HepG2 (cell line): Measurements from ENCODE around the gene OTULINL.

Source experiments
- ADNP ChIP-seq: sonication (generic); formaldehyde crosslinking; IDR thresholded peaks from 2 replicates; pipeline ENCODE4 v1.4.0; 2020; ENCODE audit warnings: missing genetic modification reagents
- BHLHE40 ChIP-seq: IDR thresholded peaks from 2 replicates; pipeline ENCODE4 v1.6.1; 2011; ENCODE audit warnings: low read length, improper control_type of control experiment
- JUND ChIP-seq: sonication (generic); formaldehyde crosslinking; IDR thresholded peaks from 2 replicates; pipeline ENCODE4 v1.8.0; 2022; ENCODE audit warnings: mild to moderate bottlenecking, missing genetic modification reagents
- KLF16 ChIP-seq, 2 experiments: sonication (generic) in 1 of 2; formaldehyde crosslinking in 1 of 2; IDR thresholded peaks; 2 replicates each; pipeline versions ENCODE4 v1.6.1 to v1.8.0; 2016 to 2023; ENCODE audit warnings: missing genetic modification reagents in 2 of 2, missing compliant biosample characterization in 1 of 2
- SATB2 ChIP-seq: sonication (generic); formaldehyde crosslinking; IDR thresholded peaks from 2 replicates; pipeline ENCODE4 v1.5.0; 2020; ENCODE audit warnings: missing genetic modification reagents
- SRF ChIP-seq: IDR thresholded peaks from 2 replicates; pipeline ENCODE4 v1.6.1; 2011; ENCODE audit warnings: mild to moderate bottlenecking, low read depth, low read length, moderate library complexity
- TAF1 ChIP-seq: sonication (generic); formaldehyde crosslinking; IDR thresholded peaks from 2 replicates; pipeline ENCODE4 v1.4.0; 2020; ENCODE audit warnings: missing genetic modification reagents
- TBL1XR1 ChIP-seq: fragments of 150-350 bp; IDR thresholded peaks from 2 replicates; pipeline ENCODE4 v1.6.1; 2014; ENCODE audit warnings: borderline replicate concordance, low read length; ENCODE audit not compliant: partially characterized antibody
- TOE1 ChIP-seq: sonication (generic); formaldehyde crosslinking; IDR thresholded peaks from 2 replicates; pipeline ENCODE4 v1.4.0; 2020; ENCODE audit warnings: mild to moderate bottlenecking, missing genetic modification reagents
- YY1 ChIP-seq: IDR thresholded peaks from 2 replicates; pipeline ENCODE4 v1.6.1; 2011; ENCODE audit warnings: low read length, low read depth, moderate library complexity, mild to moderate bottlenecking; ENCODE audit not compliant: insufficient read depth, insufficient replicate concordance
- TF ChIP-seq, protein P1 (sequence below): sonication (generic); formaldehyde crosslinking; IDR thresholded peaks from 2 replicates; pipeline ENCODE4 v1.5.0; 2020; ENCODE audit warnings: mild to moderate bottlenecking, missing genetic modification reagents, moderate library complexity

DNA sequence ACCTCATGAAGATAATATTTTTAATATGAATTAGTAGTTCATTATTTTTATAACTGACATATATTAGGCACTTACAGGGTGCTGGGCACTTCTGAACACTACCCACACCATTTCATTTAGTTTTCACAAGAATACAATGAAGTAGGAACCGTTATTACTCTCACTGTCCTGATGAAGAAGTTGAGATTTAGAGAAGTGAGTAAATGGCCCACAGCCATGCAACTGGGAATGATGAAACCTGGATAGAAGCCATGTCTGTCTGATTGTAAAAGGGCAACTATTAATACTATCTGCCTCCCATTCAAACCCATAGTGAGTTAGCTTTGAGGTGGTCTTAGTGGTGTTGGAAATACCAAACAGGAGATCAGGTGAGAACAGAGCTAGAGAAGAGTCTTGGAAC lies 29.6 kb upstream of the OTULINL start:
- TF ChIP-seq JUND (no peak), TAF1 (CRISPR knock-in tag) (no peak), BHLHE40 (no peak), TOE1 (CRISPR knock-in tag) (no peak), TBL1XR1 (no peak), SATB2 (CRISPR knock-in tag) (no peak), ADNP (CRISPR knock-in tag) (no peak), YY1 (no peak), SRF (no peak), KLF16 (CRISPR knock-in tag; IDR thresholded peaks at IDR 0.05) (no peak)
- TF ChIP-seq, protein P1, sequence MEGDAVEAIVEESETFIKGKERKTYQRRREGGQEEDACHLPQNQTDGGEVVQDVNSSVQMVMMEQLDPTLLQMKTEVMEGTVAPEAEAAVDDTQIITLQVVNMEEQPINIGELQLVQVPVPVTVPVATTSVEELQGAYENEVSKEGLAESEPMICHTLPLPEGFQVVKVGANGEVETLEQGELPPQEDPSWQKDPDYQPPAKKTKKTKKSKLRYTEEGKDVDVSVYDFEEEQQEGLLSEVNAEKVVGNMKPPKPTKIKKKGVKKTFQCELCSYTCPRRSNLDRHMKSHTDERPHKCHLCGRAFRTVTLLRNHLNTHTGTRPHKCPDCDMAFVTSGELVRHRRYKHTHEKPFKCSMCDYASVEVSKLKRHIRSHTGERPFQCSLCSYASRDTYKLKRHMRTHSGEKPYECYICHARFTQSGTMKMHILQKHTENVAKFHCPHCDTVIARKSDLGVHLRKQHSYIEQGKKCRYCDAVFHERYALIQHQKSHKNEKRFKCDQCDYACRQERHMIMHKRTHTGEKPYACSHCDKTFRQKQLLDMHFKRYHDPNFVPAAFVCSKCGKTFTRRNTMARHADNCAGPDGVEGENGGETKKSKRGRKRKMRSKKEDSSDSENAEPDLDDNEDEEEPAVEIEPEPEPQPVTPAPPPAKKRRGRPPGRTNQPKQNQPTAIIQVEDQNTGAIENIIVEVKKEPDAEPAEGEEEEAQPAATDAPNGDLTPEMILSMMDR (CRISPR knock-in tag) = no peak
